Hippocampal formation (tissue), 2 donors: Measurements from ENCODE around the gene MTRR.
A peak's percentile ranks its signal among the peaks of the same experiment; 100 is the strongest.

Experiments used
- DNase-seq, 2 donors: peaks; one replicate each; lab custom pipeline; 2025; lab: John Stamatoyannopoulos, UW

Gene MTRR

GRCh38 chr5:7857361-7857760 is 11.6 kb upstream of the MTRR start:
- no peak for DNase-seq

GRCh38 chr5:7857926-7858632 is 10.9 kb upstream of the MTRR start:
- DNase-seq = no peak

DNA sequence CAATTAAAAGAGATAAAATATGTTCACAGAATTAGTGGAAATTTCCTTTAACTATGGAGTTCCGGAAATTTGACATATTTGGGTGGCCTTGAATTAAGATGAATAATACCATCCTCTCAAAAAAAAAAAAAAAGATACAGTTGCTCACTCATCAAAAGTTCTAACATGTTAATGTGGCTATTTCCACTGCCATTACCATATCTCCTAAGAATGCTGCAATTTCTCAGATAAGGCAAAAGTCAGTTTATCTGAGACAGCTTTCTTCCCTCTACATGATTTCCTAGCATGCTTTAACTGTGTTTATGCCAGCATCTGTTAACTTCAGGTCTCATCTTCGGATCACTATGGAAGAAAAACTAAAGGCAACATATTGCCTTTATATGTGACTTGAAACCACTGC is 2.8 kb upstream of the MTRR start:
- DNase-seq = no peak

GRCh38 chr5:7867260-7867659 is 1.7 kb upstream of the MTRR start:
- DNase-seq = no peak

- no peak for DNase-seq
These were observed 548 bp upstream of the MTRR start for GRCh38 chr5:7868427-7868772.

DNA sequence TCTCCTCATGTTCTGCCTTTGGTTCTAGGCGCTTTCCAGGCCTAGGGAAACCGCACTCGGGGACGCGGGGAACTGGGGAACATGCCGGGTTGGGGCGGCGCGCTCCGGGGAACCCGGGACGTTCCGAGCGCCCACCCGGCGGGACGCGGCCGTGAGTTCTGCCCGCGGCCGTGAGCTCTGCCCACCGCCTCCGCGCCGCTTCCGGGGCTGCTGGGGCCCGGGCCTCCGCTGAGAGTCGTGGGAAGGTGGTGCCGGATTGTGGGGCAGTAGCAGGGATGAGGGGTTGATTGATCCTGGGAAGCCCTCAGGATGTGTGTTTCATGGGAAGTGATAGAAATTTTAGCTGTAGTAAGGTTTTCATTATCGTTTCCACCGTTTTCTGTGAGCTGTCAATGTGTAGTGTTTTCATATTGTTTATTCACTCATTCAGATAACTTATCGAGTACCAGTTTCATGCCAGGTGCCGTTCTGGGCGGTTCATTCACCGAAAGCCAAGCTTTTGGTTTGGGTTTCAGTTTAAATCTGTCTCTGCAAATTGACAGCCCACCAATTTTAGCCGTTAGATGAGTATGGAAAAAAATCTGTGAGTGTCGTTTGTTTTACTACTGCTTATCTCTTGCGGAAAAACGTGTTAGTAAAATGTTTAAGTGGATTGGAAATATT is 657 bp downstream of the MTRR start:
- DNase-seq = no peak

- DNase-seq = no peak
These were observed 2.7 kb downstream of the MTRR start for GRCh38 chr5:7871653-7872052.

- no peak for DNase-seq
These were observed 3.7 kb downstream of the MTRR start for GRCh38 chr5:7872517-7873130.

GRCh38 chr5:7873216-7873615 is 4.3 kb downstream of the MTRR start:
- no peak for DNase-seq

GRCh38 chr5:7874639-7875038 is 5.7 kb downstream of the MTRR start:
- DNase-seq = no peak

DNA sequence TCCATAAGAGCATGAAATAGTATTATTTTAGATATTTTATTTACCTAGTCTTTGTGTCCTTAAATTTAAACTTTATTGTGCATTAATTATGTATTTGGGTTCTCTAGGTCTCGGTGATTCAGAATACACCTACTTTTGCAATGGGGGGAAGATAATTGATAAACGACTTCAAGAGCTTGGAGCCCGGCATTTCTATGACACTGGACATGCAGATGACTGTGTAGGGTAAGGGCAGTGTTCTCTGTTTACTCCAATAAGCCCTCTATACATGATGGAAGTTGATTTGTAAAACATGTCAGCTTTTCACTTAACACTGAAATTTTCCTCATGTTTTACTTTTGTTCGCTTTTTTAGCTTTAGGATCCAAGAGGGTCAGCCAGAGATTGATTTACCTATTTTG is 6.2 kb downstream of the MTRR start:
- DNase-seq = no peak

DNA sequence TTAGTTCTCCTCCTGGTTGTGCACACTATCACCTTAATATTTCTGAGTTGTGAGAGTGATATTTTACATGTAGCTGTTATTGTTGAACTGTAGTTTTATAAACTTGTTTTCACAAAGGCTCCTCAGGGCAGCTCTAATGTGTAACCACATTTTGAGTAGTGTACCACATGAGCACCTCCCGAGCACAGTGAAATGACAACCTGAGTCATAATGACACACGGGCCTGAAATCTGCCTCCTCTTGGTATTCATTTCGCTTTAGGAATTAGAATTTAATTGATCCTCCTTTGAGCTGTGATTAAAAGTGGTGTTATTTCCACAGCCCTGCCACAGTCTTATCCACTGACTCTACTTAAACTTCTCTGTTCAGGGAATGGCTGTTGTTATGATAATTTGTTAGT is 7.9 kb downstream of the MTRR start:
- DNase-seq = no peak

- DNase-seq = no peak
These were observed 8.9 kb downstream of the MTRR start for GRCh38 chr5:7877851-7878250.

- no peak for DNase-seq
These were observed 9.5 kb downstream of the MTRR start for GRCh38 chr5:7878381-7878873.

DNA sequence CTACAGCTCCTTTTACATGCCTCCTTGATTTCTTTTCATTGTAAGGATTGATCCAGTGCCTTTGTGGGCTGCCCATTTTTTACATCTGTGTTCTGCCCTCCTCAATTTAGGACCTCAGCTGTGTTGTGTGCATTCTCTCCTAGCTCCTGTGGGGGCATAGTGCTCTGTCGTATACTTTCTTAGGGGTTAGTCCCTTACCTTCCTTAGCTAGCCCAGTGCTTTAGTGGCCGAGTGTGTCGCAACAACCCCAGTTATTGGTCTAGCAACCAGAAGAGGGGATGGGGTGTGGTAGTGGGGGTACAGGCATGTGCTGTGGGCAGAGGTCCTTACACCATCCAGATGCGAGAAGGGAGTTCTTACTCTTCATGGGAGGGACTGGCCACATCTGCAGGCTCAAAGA is 12.1 kb downstream of the MTRR start:
- no peak for DNase-seq

GRCh38 chr5:7881816-7882215 is 12.9 kb downstream of the MTRR start:
- peak; percentile 58 to 61 for DNase-seq

DNA sequence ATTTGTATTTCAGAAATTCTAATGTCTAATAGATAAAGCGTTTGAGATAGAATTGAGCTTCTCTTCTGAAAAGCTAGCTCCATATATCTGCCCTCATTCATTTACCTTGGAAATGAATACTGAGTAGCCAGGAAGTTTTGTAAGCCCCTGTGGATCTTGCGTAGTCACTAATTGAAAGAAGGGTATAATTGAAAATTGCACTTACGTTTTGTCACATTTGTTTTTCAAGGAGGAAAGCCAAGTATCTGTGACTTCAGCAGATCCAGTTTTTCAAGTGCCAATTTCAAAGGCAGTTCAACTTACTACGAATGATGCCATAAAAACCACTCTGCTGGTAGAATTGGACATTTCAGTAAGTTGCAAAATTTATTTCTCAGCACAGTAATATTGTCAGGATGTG is 14.0 kb downstream of the MTRR start:
- no peak for DNase-seq

GRCh38 chr5:7884491-7885267 is 15.7 kb downstream of the MTRR start:
- peak; percentile 67 to 79 for DNase-seq

GRCh38 chr5:7886849-7887475 is 18.0 kb downstream of the MTRR start:
- peak in 1 of 2 donors; percentile 77 for DNase-seq

GRCh38 chr5:7888901-7889300 is 20.0 kb downstream of the MTRR start:
- no peak for DNase-seq

DNA sequence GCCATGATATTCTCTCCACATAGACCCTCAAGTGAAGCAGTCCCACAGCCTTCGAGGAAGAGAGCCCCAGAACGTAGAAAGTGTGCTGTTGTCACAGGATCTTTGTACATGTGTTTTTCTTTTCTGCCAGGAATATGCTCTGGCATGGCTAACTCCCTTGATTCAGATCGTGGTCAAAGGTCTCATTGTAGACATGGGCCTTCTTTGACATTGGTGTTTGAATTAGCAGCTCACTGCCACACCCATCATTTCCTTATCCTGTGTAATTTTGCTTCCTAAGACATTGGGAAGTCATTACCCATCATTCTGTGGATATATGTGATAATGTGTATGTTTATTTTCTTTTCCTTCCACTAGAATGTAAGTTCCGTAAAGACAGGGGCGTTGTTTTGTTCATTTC is 25.5 kb downstream of the MTRR start:
- no peak for DNase-seq

DNA sequence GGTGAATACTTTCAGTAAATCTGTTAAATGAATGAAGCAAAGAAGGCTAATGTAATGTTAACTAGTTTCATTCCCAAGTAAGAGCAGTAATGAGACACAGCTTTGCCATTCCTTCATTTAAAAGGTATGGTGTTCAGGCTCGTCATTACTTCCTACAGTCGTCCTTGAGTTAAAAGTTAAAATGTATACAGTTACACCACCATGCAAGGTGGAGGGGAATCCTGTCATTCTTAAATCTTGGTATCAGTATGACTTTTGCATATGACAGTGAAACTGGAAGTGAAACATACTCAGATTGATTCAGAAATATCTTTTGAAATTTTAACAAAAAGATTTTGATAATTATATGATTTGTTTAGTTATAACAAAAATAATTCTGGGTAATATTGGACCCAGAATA is 25.9 kb downstream of the MTRR start:
- DNase-seq = no peak
